ENCODE measurements around the gene GKAP1. TPM values are rescaled to one million over a fixed set of nuclear protein-coding genes. Genes with fewer than 3 reads are reported as not detected.

GKAP1 gene
- total RNA-seq, 2 experiments from 2014 or later: 8.5 to 8.6 TPM

DNA sequence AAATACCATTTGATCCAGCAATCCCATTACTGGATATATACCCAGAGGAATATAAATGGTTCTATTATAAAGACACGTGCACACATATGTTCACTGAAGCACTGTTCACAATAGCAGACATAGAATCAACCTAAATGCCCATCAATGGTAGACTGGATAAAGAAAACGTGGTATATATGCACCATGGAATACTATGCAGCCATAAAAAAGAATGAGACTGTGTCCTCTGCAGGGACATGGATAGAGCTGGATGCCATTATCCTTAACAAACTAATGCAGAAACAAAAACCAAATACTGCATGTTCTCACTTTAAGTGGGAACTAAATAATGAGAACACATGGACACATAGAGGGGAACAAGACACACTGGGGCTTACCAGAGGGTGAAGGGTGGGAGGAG, 39.4 kb downstream of the GKAP1 start:
- no peak overlapping the region for H3K27ac ChIP-seq (ENCODE audit: low read depth, low read length, poor library complexity, severe bottlenecking)
- H4K20me1 ChIP-seq (ENCODE audit: insufficient read depth, low read length): no peaks in the 10 kb centered on the region
- no peaks in the 10 kb centered on the region for H3K79me2 ChIP-seq (ENCODE audit: insufficient read depth, low read depth, low read length)
- POLR2A ChIA-PET: no interaction called here
- H3K4me3 ChIP-seq (ENCODE audit: low read depth, low read length, poor library complexity, severe bottlenecking): no peak overlapping the region
- no peak overlapping the region for H3K4me2 ChIP-seq (ENCODE audit: low read length)
- H3K4me1 ChIP-seq (ENCODE audit: insufficient read depth, low read length, poor library complexity, severe bottlenecking): no peaks in the 10 kb centered on the region
- no TSS peak for BruUV-seq (replicated peaks)
- TF ChIP-seq, protein P1, sequence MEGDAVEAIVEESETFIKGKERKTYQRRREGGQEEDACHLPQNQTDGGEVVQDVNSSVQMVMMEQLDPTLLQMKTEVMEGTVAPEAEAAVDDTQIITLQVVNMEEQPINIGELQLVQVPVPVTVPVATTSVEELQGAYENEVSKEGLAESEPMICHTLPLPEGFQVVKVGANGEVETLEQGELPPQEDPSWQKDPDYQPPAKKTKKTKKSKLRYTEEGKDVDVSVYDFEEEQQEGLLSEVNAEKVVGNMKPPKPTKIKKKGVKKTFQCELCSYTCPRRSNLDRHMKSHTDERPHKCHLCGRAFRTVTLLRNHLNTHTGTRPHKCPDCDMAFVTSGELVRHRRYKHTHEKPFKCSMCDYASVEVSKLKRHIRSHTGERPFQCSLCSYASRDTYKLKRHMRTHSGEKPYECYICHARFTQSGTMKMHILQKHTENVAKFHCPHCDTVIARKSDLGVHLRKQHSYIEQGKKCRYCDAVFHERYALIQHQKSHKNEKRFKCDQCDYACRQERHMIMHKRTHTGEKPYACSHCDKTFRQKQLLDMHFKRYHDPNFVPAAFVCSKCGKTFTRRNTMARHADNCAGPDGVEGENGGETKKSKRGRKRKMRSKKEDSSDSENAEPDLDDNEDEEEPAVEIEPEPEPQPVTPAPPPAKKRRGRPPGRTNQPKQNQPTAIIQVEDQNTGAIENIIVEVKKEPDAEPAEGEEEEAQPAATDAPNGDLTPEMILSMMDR (conservative IDR thresholded peaks at IDR 0.05; ENCODE audit: low read length): no peak
- TF ChIP-seq EZH2phosphoT487 (IDR thresholded peaks at IDR 0.05; ENCODE audit: borderline replicate concordance, low read depth, low read length): no peak
- intact Hi-C loops (cut with micrococcal nuclease; ENCODE audit: unreplicated experiment): no loop called here
- CTCF ChIA-PET (ENCODE audit: unreplicated experiment): no interaction called here
- H2AFZ ChIP-seq (ENCODE audit: low read length): no peak overlapping the region
- no peak for DNase-seq (ENCODE audit: low spot score)
- H3K9me2 ChIP-seq (ENCODE audit: insufficient read depth, low read length): no peaks in the 10 kb centered on the region
- no peaks in the 10 kb centered on the region for H3K9me3 ChIP-seq (ENCODE audit: low read length)
- no peaks in the 10 kb centered on the region for H3K36me3 ChIP-seq (ENCODE audit: insufficient read depth, low read length)

DNA sequence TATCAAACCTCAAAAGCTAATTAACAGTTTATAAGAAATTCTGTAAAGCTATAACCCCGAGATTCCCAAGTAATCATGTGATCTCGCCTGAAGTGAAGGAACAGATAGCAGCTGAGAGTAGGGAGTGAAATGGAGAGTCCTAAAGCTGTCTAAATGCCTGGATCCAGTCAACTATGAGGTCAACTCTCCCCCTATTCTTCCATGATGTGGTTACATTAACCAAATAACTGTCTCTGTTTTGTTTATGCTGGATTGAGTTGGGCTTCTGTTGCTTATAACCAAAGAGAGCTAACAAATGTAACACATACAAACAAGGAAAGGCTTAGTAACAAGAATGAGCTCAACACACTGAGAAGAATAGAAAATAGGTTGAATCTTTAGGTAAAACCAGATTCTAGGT, 41.6 kb downstream of the GKAP1 start:
- Histone ChIP-seq H3K9me3 (ENCODE audit: low read length) (no peaks in the 10 kb centered on the region), H3K4me2 (ENCODE audit: low read length) (no peak overlapping the region), H3K27ac (ENCODE audit: low read depth, low read length, poor library complexity, severe bottlenecking) (no peak overlapping the region), H4K20me1 (ENCODE audit: insufficient read depth, low read length) (no peaks in the 10 kb centered on the region), H3K4me1 (ENCODE audit: insufficient read depth, low read length, poor library complexity, severe bottlenecking) (no peaks in the 10 kb centered on the region), H2AFZ (ENCODE audit: low read length) (no peak overlapping the region), H3K36me3 (ENCODE audit: insufficient read depth, low read length) (no peaks in the 10 kb centered on the region), H3K9me2 (ENCODE audit: insufficient read depth, low read length) (no peaks in the 10 kb centered on the region), H3K79me2 (ENCODE audit: insufficient read depth, low read depth, low read length) (no peaks in the 10 kb centered on the region), H3K4me3 (ENCODE audit: low read depth, low read length, poor library complexity, severe bottlenecking) (no peak overlapping the region)
- POLR2A ChIA-PET: interaction anchor here (0.6 to 1.3 kb wide), 4 partner anchors 11 to 475 kb away, joined by 3 to 7 read pairs (median 3); no protein-coding TSS in a partner anchor
- intact Hi-C loops (cut with micrococcal nuclease; ENCODE audit: unreplicated experiment): no loop called here
- DNase-seq (ENCODE audit: low spot score): no peak
- CTCF ChIA-PET (ENCODE audit: unreplicated experiment): no interaction called here
- no TSS peak for BruUV-seq (replicated peaks)
- TF ChIP-seq, protein P1 (conservative IDR thresholded peaks at IDR 0.05; ENCODE audit: low read length): no peak
- no peak for TF ChIP-seq EZH2phosphoT487 (IDR thresholded peaks at IDR 0.05; ENCODE audit: borderline replicate concordance, low read depth, low read length)

DNA sequence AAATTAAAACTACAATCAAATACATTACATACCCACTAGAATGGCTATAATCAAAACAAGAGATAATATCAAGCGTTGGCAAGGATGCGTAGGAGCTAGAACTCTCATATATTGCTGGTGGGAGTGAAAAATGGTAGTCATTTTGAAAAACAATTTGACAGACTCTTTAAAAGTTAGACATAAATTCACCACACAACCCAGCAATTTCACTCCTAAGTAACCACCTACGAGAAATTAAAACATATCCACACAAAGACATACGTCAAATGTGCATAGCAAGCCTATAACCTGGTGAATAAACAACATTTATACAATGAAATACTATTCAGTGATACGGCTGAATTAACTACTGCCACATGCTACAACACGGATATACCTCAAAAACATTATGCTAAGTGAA, 44.7 kb downstream of the GKAP1 start:
- no TSS peak for BruUV-seq (replicated peaks)
- Histone ChIP-seq H3K4me3 (ENCODE audit: low read depth, low read length, poor library complexity, severe bottlenecking) (no peak overlapping the region), H3K4me2 (ENCODE audit: low read length) (no peak overlapping the region), H3K79me2 (ENCODE audit: insufficient read depth, low read depth, low read length) (no peaks in the 10 kb centered on the region), H3K9me3 (ENCODE audit: low read length) (no peaks in the 10 kb centered on the region), H2AFZ (ENCODE audit: low read length) (no peak overlapping the region), H3K27ac (ENCODE audit: low read depth, low read length, poor library complexity, severe bottlenecking) (no peak overlapping the region), H3K9me2 (ENCODE audit: insufficient read depth, low read length) (no peaks in the 10 kb centered on the region), H4K20me1 (ENCODE audit: insufficient read depth, low read length) (no peaks in the 10 kb centered on the region), H3K4me1 (ENCODE audit: insufficient read depth, low read length, poor library complexity, severe bottlenecking) (no peaks in the 10 kb centered on the region), H3K36me3 (ENCODE audit: insufficient read depth, low read length) (no peaks in the 10 kb centered on the region)
- intact Hi-C loops (cut with micrococcal nuclease; ENCODE audit: unreplicated experiment): no loop called here
- DNase-seq (ENCODE audit: low spot score): no peak
- ChIA-PET CTCF (ENCODE audit: unreplicated experiment) (interaction anchor here (0.5 kb wide), 1 partner anchor 329 kb away, joined by 6 read pairs; no protein-coding TSS in a partner anchor), POLR2A (no interaction called here)
- TF ChIP-seq EZH2phosphoT487 (IDR thresholded peaks at IDR 0.05; ENCODE audit: borderline replicate concordance, low read depth, low read length): no peak
- TF ChIP-seq, protein P1 (conservative IDR thresholded peaks at IDR 0.05; ENCODE audit: low read length): no peak
